Measurements from ENCODE around the gene VPS16.

- TF ChIP-seq CTCF (IDR thresholded peaks at IDR 0.05): no peak
- TF ChIP-seq POLR2AphosphoS5 (IDR thresholded peaks at IDR 0.05): no peak
- no peak for TF ChIP-seq POLR2A (IDR thresholded peaks at IDR 0.05)
- no peak for TF ChIP-seq EP300 (IDR thresholded peaks at IDR 0.05)
Measured at GRCh38 chr20:2835331-2835796, 5.2 kb upstream of the VPS16 start.

All from sigmoid colon (tissue), 4 donors.